Measurements from ENCODE around the gene SNUPN.
A peak's percentile ranks its signal among the peaks of the same experiment; 100 is the strongest.
"Not testable (repeated sequence)": the region's sequence is repeated elsewhere in the genome, so short reads cannot be mapped to it uniquely, and the experiment has no call there.

SNUPN gene

DNA sequence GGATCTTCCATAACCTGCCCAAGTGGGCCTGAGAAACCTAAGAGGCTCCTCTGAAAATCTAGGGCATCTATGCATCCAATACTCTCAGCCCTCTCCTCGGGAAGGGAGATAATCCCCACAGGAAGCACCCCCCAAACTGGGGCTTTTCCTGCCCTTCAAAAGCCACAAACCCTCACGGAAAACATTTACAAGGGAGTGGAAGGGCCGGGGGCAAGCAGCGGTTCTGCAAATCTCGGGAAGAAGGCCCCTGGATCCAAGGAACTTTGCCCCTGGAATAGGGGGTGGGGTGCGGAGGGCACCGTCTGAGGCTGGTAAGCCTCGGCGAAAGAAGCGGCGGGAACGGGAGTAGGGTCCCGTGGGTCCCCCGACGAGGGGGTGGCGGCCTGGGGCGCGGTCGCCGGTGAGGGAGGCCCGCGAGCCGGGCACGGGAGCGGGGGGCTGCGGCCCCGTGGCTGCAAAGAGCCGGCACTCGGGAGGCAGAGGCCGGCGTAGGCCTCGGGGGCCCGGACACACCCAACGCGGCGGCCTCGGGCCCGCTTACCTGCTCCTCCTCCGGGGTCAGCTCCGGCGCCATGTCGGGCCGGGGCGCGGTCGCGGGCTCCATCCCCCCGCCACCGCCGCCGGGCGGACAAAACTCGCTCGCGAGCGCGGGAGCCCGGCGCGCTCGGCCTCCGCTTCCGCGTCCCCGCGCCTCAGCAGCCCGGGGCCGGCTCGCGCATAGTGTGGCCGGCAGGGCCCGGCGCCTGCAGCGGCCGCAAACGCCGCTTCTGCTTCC, 47.2 kb downstream of the SNUPN start:
- DNase-seq = no peak

DNA sequence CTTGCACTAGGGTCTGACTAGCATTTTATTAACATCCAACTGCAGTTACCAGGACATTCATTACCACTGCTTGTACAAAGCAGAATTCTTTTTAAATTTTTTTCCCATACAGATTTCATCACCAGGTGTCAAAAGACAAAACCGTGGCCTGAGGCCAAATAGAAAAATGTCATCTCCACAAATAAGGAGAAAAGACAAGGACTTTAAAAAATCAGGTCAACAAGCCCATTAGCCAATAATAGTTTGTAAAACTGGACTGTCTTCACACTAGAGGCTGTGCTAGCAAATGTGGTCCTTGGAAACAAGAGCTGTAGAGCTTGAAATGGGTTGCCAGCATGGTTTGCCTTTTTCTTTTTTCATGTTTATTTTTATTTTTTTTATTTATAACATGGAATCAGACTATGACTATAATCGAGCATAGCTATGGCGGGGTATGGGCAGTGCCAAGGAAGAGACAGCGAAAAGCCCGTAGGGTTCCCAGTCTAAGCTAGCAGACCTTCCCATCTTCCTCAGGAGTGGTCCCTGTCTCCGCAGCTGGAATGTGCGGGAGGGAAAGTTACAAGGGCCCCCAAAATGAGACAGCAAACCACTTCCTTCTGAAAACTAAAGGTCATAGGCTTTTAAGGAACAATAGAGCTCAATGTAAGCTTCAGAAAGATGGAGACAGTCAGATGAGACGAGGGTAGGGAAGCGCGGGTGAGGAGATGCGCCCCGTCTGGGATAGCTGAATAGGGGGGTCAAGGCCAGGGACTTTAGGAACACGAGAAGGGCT, 47.9 kb downstream of the SNUPN start:
- no peak for DNase-seq

DNA sequence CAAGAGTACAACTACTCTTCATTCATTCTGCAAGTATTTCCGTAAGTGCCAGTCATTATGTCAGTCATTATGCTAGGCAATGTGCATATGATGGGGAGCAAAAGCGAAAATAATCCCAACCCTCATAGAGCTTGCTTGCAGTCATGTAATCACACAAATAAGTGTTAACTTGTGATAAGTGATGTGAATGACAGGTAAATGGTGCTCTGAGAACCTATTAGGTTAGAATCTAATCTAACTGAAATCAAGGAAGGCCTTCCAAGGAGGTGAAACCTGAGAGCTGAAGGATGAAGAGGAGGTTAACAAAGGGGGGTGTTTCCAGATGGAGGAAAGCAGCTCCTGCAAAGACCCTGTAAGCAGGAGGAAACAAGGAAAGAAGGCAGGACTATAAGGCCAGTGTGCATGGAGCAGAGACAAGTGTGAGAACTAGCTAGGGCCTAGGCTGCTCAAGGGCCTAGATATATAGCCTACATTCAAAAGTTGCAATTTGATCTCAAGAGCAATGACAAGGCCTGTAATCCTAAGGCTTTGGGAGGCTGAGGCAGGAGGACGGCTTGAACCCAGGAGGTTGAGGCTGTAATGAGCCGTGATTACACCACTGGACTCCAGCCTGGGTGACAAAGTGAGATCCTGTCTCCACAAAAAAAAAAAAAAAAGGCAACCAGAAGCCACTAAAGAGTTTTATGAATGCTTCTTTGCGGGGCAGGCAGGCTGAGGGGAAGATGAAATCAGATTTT, 51.7 kb downstream of the SNUPN start:
- no peak for DNase-seq

DNA sequence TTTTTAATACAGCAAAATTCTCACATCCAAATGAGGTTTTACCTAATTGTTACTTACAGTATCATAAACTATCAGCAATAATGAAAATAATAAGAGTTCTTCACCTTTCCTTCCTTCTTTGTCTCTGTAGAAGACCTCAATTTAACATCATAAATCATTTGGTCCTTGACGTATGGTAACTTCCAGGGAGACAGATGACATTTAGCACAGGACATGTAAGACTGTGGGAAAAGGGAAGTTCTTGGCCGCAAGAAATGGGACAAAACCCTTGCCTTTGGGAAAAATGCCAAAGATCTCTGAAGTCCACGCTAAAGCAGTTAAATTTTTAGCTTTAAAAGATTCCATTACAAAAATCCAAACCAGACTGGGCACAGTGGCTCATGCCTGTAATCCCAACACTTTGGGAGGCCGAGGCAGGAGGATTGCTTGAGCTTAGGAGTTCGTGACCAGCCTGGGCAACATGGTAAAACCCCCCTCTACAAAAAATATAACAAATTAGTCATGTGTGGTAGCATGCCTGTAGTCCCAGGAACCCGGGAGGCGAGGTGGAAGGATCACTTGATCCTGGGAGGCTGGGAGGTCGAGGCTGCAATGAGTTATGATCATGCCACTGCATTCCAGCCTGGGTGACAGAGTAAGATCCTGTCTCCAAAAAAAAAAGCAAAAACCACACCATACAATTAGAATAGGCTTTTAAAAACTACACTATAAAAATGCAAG, 55.2 kb downstream of the SNUPN start:
- no peak for DNase-seq

DNA sequence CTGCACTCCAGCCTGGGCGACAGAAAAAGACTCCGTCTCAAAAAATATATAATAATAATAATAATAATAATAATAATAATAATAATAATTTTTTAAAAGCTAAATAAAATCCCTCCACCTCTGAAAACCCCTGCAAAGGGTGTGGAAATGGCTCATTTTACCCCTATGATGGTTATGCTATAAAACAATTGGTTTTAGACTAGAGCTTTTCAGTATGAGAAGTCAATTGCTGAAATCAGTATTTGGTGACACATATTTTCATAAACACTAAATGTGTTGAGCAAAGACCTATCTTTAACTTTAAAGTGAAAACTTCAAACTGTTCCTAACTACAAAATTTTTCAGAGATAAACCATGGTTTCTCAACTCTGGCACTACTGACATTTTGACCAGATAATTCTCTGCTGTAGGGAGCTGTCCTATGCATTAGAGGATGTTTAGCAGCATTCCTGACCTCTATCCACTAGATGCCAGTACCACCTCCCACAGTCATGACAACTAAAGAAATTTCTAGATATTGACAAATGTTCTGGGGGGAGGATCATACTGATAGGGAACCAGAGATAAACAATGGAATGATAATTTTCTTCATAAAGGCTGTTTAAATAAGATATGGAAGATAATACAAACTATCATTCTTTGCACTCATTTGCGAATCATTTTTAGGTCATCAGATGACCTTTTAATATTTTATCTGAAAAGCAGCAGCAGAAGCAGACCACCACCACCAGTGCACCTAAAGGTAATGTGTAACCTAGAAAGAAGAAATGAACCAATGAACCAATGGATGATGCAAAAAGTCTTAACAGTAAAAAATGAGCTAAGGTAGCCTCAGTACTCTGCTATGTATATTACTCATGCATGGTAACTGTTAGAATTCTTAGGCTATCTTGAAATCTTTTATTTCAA, 60.2 kb downstream of the SNUPN start:
- no peak for DNase-seq

DNA sequence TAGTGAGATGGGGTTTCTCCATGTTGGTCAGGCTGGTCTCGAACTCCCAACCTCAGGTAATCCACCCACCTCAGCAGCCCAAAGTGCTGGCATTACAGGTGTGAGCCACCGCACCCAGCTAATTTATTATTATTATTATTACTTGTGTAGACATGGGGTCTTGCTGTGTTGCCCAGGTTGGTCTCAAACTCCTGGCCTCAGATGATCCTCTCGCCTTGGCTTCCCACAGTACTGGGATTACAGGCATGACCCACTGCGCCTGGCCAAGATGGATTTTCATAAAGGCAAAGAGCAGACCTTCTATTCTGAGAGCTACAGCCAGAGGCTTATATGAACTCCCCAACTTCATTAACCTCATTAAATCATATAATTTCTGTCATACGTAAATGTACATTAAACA, 63.6 kb downstream of the SNUPN start:
- DNase-seq = no peak

DNA sequence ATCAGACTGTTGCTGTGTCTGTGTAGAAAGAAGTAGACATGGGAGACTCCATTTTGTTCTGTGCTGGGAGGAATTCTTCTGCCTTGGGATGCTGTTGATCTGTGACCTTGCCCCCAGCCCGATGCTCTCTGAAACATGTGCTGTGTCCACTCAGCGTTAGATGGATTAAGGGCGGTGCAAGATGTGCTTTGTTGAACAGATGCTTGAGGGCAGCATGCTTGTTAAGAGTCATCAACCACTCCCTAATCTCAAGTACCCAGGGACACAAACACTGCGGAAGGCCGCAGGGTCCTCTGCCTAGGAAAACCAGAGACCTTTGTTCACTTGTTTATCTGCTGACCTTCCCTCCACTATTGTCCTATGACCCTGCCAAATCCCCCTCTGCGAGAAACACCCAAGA, 66.2 kb downstream of the SNUPN start:
- DNase-seq = peak; percentile 26

DNA sequence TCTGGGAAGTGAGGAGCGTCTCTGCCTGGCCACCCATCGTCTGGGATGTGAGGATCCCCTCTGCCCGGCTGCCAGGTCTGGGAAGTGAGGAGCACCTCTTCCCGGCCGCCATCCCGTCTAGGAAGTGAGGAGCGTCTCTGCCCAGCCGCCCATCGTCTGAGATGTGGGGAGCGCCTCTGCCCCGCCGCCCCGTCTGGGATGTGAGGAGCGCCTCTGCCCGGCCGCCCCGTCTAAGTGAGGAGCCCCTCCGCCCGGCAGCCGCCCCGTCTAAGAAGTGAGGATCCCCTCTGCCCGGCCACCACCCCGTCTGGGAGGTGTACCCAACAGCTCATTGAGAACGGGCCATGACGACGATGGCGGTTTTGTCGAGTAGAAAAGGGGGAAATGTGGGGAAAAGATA, 66.6 kb downstream of the SNUPN start:
- DNase-seq = not testable (repeated sequence)

DNA sequence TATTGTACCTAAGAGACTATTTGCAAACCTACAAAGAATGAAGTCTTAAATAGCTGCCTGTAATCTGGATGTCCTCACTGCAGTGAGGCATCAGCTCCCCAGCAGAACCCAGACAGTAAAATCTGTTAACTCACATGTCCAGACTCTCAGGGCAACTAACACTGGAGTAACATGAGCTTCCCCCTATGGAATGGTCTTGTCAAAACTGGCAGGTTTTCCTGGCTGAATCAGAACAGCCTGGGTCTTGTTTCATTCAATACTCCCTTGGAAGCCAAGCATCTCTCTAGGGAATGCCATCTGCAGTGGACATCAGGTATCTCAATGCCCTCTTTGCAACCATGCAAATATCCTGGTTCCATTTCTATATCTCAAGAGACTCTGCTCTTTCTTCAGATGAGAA, 70.8 kb downstream of the SNUPN start:
- no peak for DNase-seq

DNA sequence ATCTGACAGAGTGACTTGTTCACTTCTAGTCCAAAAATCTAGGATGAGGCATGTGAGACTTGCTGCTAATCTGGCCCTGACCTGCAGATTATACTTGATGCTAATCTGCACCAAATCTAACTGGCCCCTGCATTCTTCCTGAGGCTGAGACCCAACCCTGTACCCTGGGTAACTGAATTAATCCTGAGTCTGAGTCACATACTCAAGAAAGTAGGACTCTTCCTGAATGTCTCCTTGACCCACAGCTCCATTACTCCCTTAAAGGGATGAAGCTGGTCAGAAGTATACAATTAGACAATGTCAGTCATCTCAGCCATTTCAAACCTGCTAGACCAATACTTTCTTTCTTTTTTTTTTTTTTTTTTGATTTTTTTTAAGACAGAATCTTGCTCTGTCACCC, 71.9 kb downstream of the SNUPN start:
- no peak for DNase-seq

DNA sequence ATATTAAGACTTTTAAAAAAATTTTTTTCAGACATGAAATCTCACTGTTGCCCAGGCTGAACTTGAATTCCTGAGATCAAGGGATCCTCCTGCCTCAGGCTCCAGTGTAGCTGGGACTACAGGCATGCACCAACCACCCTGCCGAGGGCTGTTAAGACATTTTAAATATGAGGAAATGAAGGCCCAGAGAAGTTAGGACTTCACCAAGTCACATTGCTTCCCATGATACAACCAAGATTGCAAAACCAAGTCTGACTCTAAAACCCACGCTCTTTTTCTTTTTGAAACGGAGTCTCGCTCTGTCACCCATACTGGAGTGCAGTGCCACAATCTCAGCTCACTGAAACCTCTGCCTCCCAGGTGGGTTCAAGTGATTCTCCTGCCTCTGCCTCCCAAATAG, 74.4 kb downstream of the SNUPN start:
- DNase-seq = no peak
